Uterus (tissue), 4 donors: ENCODE measurements around the gene PLXNB3. TPM values are rescaled to one million over a fixed set of nuclear protein-coding genes. Genes with fewer than 3 reads are reported as not detected.
A peak's percentile ranks its signal among the peaks of the same experiment; 100 is the strongest.
"Not testable (repeated sequence)": the region's sequence is repeated elsewhere in the genome, so short reads cannot be mapped to it uniquely, and the experiment has no call there.

Experiments used
- DNase-seq, 2 donors: peaks; one replicate each; pipeline ENCODE4 v3.0.0-alpha.2; 2019 to 2020
- H3K27ac ChIP-seq, 2 donors: fragments of 200-600 bp; sonication (generic); 1 replicate in 1 of 2; 2 replicates in 1 of 2; pipeline ENCODE4 v1.5.1; 2016 to 2018
- H3K27me3 ChIP-seq, 2 donors: fragments of 200-600 bp; sonication (generic); one replicate each; pipeline ENCODE4 v1.5.1; 2018 to 2019; ENCODE audit warnings: control low read depth in 1 of 2
- H3K36me3 ChIP-seq, 2 donors: fragments of 200-600 bp; sonication (generic); one replicate each; pipeline ENCODE4 v1.5.1; 2019; ENCODE audit warnings: control low read depth in 1 of 2
- H3K4me1 ChIP-seq, 2 donors: fragments of 200-600 bp; sonication (generic); one replicate each; pipeline ENCODE4 v1.5.1; 2018 to 2019; ENCODE audit warnings: control low read depth in 1 of 2
- H3K4me3 ChIP-seq, 2 donors: fragments of 200-600 bp; sonication (generic); 1 replicate in 1 of 2; 2 replicates in 1 of 2; pipeline ENCODE4 v1.5.1; 2018 to 2019; ENCODE audit warnings: mild to moderate bottlenecking in 1 of 2
- H3K9me3 ChIP-seq, 2 donors: fragments of 200-600 bp; sonication (generic); one replicate each; pipeline ENCODE4 v1.5.1; 2019; ENCODE audit warnings: control low read depth in 1 of 2
- POLR2A ChIP-seq, 2 donors: fragments of 450-650 bp; IDR thresholded peaks; one replicate each; pipeline ENCODE4 v1.6.1; 2016; ENCODE audit warnings: antibody characterized with exemption in 2 of 2, mild to moderate bottlenecking in 1 of 2, moderate library complexity in 1 of 2
- intact Hi-C: fragments of 100-400 bp; cut with DNase I; formaldehyde crosslinking; loops from one replicate; pipeline ENCODE4 v1.15.1; 2023; ENCODE audit warnings: low total_unique reads
- total RNA-seq, 4 donors: library from RNA; depleted of rRNA in 3 of 4; stranded (reverse); fragments of >200 nt in 3 of 4; gene quantifications; one replicate each; pipeline versions ENCODE4 v1.1.0 to v1.2.4, GENCODE V29; 2014 to 2023
- TF ChIP-seq, protein P1 (sequence below), 4 experiments: fragments of 200-600 bp in 2 of 4; fragments of 450-650 bp in 2 of 4; sonication (generic) in 2 of 4; IDR thresholded peaks; one replicate each; pipeline ENCODE4 v1.5.1; 2016 to 2019; ENCODE audit warnings: antibody characterized with exemption in 4 of 4, mild to moderate bottlenecking in 2 of 4, moderate library complexity in 1 of 4
- donor health status: DM: yes; HTN: yes; CAD: no.

The PLXNB3 gene
- total RNA-seq, 4 donors from 2014 or later, result 1.5 to 50.7 (median 5.1) TPM

DNA sequence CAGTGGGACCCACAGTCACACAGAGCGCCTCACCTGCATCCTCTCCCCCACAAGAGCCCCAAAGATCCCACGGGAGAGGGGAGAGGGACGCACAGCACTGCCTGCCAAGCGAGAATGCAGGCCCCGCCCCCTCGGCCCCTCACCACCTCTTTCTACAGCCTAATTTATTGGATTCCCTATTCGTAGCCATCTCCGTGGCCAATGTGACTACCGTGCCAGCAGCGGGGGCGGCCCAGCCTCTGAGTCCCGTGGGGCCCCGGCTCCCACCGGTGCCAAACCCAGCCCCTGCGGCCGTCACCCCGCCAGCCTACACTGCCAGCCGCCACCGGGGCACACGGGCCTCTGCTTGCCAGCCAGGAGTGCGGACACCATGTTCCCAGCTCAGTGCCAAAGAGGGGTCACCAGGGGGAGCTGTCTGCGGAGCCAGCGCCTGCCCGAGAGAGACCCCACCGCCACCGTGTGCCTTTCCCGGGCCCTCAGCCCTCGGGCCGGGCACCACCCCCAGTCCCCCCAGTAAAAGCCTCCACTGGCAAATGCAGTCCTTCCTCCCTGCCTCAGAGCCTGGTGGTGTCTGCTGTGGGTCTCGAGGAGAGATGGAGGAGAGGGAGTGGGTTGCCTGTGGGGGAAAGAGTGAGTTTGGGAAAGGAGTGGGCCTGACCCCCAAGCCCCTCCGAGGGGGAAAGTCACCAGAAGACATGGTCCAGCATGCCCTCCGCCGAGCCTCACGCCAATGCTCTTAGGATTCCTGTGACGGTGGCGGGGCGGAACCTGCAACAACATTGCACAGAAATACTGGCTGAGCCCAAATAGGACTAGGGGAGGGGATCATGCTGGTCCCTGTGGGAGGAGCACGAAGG is 19.6 kb upstream of the PLXNB3 start:
- peak overlapping the region; percentile 2 for H3K4me3 ChIP-seq
- H3K27ac ChIP-seq, result peak overlapping the region; percentile 27 to 75
- intact Hi-C loops, result no loop called here
- no peaks in the 10 kb centered on the region for H3K27me3 ChIP-seq
- H3K9me3 ChIP-seq, result no peaks in the 10 kb centered on the region
- H3K4me1 ChIP-seq, result no peaks in the 10 kb centered on the region
- no peak for TF ChIP-seq POLR2A (IDR thresholded peaks at IDR 0.05)
- TF ChIP-seq, protein P1, sequence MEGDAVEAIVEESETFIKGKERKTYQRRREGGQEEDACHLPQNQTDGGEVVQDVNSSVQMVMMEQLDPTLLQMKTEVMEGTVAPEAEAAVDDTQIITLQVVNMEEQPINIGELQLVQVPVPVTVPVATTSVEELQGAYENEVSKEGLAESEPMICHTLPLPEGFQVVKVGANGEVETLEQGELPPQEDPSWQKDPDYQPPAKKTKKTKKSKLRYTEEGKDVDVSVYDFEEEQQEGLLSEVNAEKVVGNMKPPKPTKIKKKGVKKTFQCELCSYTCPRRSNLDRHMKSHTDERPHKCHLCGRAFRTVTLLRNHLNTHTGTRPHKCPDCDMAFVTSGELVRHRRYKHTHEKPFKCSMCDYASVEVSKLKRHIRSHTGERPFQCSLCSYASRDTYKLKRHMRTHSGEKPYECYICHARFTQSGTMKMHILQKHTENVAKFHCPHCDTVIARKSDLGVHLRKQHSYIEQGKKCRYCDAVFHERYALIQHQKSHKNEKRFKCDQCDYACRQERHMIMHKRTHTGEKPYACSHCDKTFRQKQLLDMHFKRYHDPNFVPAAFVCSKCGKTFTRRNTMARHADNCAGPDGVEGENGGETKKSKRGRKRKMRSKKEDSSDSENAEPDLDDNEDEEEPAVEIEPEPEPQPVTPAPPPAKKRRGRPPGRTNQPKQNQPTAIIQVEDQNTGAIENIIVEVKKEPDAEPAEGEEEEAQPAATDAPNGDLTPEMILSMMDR (IDR thresholded peaks at IDR 0.05), result no peak
- no peaks in the 10 kb centered on the region for H3K36me3 ChIP-seq
- DNase-seq, result peak in 1 of 2 donors; percentile 45

GRCh38 chrX:153745067-153745433 is 19.0 kb upstream of the PLXNB3 start:
- DNase-seq, H3K9me3 ChIP-seq, H3K27me3 ChIP-seq, H3K36me3 ChIP-seq, H3K4me1 ChIP-seq, H3K4me3 ChIP-seq, H3K27ac ChIP-seq, intact Hi-C loops: not testable (repeated sequence)

- TF ChIP-seq, protein P1 (IDR thresholded peaks at IDR 0.05), result no peak
- no peak for TF ChIP-seq POLR2A (IDR thresholded peaks at IDR 0.05)
- DNase-seq, result no peak
- Histone ChIP-seq H3K9me3 (no peaks in the 10 kb centered on the region), H3K27ac (no peak overlapping the region), H3K4me1 (no peaks in the 10 kb centered on the region), H3K27me3 (no peaks in the 10 kb centered on the region), H3K36me3 (no peaks in the 10 kb centered on the region), H3K4me3 (no peak overlapping the region)
- intact Hi-C loops, result no loop called here
Observed at GRCh38 chrX:153746359-153746758, 17.7 kb upstream of the PLXNB3 start.

DNA sequence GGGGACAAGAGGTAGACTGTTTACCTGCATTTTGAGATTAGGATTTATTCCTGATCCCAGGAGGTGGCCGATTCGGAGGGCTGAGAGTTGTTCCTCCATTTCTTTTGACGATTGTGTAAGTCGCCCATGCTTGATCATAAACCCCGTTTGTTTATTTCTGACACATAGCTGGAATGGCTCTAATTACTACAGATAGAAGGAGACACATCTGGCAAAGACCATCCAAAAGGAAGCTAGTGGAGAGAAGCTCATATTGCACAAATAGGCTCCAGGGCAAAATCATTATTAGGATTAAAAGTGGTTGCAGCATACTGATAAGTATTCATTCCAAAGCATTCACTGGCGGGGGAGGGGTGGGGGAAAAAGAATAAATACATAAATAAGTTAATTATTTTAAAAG is 17.1 kb upstream of the PLXNB3 start:
- intact Hi-C loops, H3K27me3 ChIP-seq, DNase-seq, H3K4me3 ChIP-seq, H3K27ac ChIP-seq, H3K9me3 ChIP-seq, H3K36me3 ChIP-seq, H3K4me1 ChIP-seq: not testable (repeated sequence)

DNA sequence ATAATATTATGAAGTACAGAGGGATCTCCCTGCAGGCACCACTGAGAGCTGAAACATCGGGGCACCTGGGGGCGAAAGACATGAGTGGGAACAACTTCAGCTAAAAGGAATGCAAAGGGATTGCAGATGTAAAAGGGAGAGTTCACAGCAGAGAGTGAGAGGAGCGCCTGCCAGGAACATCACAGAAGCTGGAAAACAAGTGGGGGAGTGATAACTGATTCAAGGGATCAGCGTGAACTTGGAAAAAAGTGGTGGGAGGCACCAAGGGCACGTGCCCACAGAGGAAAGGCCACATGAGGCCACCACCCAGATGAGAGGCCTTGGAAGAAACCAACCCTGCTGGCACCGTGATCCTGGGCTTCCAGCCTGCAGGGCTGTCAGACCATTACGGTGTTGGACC is 15.0 kb upstream of the PLXNB3 start:
- intact Hi-C loops, result not testable (repeated sequence)

DNA sequence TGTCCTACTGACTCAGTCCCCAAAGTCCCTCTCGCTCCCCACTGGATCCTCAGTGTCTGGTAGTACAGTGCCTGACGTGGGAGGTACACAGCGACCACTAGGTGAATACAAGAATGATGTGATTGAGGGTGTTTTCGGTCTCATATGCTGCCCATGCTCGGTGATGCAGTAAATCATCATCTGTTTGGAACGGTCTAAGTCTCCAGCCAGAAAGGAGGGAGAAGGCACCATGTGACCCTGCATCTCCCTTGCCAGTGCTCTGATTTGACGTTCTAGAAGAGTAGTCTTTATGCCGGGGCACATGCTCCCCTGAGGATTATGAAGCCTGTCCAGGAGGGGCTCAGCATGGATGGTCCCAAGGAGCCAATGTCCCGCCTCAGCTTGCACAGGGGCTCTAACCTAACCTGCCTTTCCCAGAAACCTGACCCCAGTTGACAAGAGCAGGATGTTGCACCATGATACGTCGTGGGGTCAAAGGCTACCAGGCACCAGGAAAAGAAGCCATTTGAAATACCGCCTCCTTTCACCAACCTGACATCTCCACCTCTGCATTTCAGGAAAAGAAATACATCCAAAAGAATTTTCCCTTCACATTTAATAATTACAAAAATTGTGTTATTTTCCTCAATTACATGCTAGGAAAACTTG is 13.8 kb upstream of the PLXNB3 start:
- no peak overlapping the region for H3K27ac ChIP-seq
- H3K9me3 ChIP-seq, result no peaks in the 10 kb centered on the region
- DNase-seq, result no peak
- no peaks in the 10 kb centered on the region for H3K27me3 ChIP-seq
- H3K4me3 ChIP-seq, result no peak overlapping the region
- no peaks in the 10 kb centered on the region for H3K36me3 ChIP-seq
- TF ChIP-seq, protein P1 (IDR thresholded peaks at IDR 0.05), result no peak
- TF ChIP-seq POLR2A (IDR thresholded peaks at IDR 0.05), result no peak
- H3K4me1 ChIP-seq, result no peaks in the 10 kb centered on the region
- intact Hi-C loops, result no loop called here

More for the DNA sequence above, 15.0 kb upstream of the PLXNB3 start:
- H3K27me3 ChIP-seq, H3K9me3 ChIP-seq, H3K4me1 ChIP-seq, H3K4me3 ChIP-seq, H3K36me3 ChIP-seq: not testable (repeated sequence)
- peak in 1 of 2 donors; percentile 15 for DNase-seq
- H3K27ac ChIP-seq, result peak overlapping the region in 1 of 2 donors; percentile 33
